Testis (tissue), 3 donors: Measurements from ENCODE around the gene MAST4. TPM values are rescaled to one million over a fixed set of nuclear protein-coding genes. Genes with fewer than 3 reads are reported as not detected.
A peak's percentile ranks its signal among the peaks of the same experiment; 100 is the strongest.

Source experiments
- DNase-seq: peaks from one replicate; pipeline ENCODE4 v3.0.0-alpha.2; 2019
- H3K27ac ChIP-seq, 2 donors: fragments of 200-600 bp; sonication (generic); one replicate each; pipeline ENCODE4 v1.5.1; 2019
- H3K27me3 ChIP-seq: fragments of 200-600 bp; sonication (generic); one replicate; pipeline ENCODE4 v1.5.1; 2019
- H3K36me3 ChIP-seq: fragments of 200-600 bp; sonication (generic); one replicate; pipeline ENCODE4 v1.5.1; 2017; ENCODE audit warnings: low read depth; ENCODE audit errors: missing control alignments
- H3K4me1 ChIP-seq: fragments of 200-600 bp; sonication (generic); one replicate; pipeline ENCODE4 v1.5.1; 2019
- H3K4me3 ChIP-seq, 2 donors: fragments of 200-600 bp; sonication (generic); one replicate each; pipeline ENCODE4 v1.5.1; 2017 to 2019
- H3K9me3 ChIP-seq: fragments of 200-600 bp; sonication (generic); one replicate; pipeline ENCODE4 v1.5.1; 2017
- CTCF ChIP-seq, 3 experiments: fragments of 450-650 bp in 2 of 3; fragments of 200-600 bp in 1 of 3; sonication (generic) in 1 of 3; IDR thresholded peaks; one replicate each; pipeline ENCODE4 v1.5.1; 2016 to 2019; ENCODE audit warnings: antibody characterized with exemption in 3 of 3, mild to moderate bottlenecking in 2 of 3, moderate library complexity in 1 of 3
- POLR2A ChIP-seq: fragments of 450-650 bp; IDR thresholded peaks from one replicate; pipeline ENCODE4 v1.6.1; 2017; ENCODE audit warnings: antibody characterized with exemption, mild to moderate bottlenecking, moderate library complexity
- WGBS, 2 donors: methylation state at CpG; one replicate each; pipeline ENCODE4 v1.1.5; 2018; 5-methylcytosine and 5-hydroxymethylcytosine counted together
- intact Hi-C: fragments of 100-400 bp; cut with DNase I; formaldehyde crosslinking; loops from one replicate; pipeline ENCODE4 v1.15.1; 2023; ENCODE audit warnings: low total_unique reads
- polyA plus RNA-seq: library from polyadenylated mRNA; stranded (reverse); fragments of 350-450 nt; fragmentation: Illumina TruSeq; extraction: RNeasy Lipid Tissue Mini Kit (QIAGEN cat#74804); gene quantifications from one replicate; pipeline ENCODE4 v1.2.3, GENCODE V29; 2014; ENCODE audit warnings: low read depth, low replicate concordance; ENCODE audit not compliant: insufficient read depth
- total RNA-seq, 2 donors: library from RNA; depleted of rRNA; stranded (reverse); fragments of >200 nt; gene quantifications; one replicate each; pipeline ENCODE4 v1.2.3, GENCODE V29; 2016

The MAST4 gene
- total and polyA plus RNA-seq, 3 donors from 2014 or later = 27.2 to 56.4 (median 51.4) TPM

GRCh38 chr5:67193439-67193807, 597.2 kb downstream of the MAST4 start:
- H3K4me3 ChIP-seq = no peak overlapping the region
- H3K27ac ChIP-seq = peak overlapping the region; percentile 35 to 57
- DNase-seq = no peak
- TF ChIP-seq CTCF (IDR thresholded peaks at IDR 0.05) (no peak), POLR2A (no peak)
- H3K27me3 ChIP-seq = no peaks in the 10 kb centered on the region
- H3K36me3 ChIP-seq = no peaks in the 10 kb centered on the region
- peaks cover 11% of the 10 kb centered on the region for H3K4me1 ChIP-seq
- no peaks in the 10 kb centered on the region for H3K9me3 ChIP-seq
- intact Hi-C loops = no loop called here
- 5 to 7% methylated on average over 2 of the region's 2 CpGs for WGBS, 2 donors

- H3K4me1 ChIP-seq = peaks cover 11% of the 10 kb centered on the region
- 92 to 98% methylated on average over 3 of the region's 3 CpGs for WGBS, 2 donors
- H3K9me3 ChIP-seq = no peaks in the 10 kb centered on the region
- no peak for DNase-seq
- intact Hi-C loops = no loop called here
- H3K27me3 ChIP-seq = no peaks in the 10 kb centered on the region
- TF ChIP-seq POLR2A (no peak), CTCF (IDR thresholded peaks at IDR 0.05) (no peak)
- peak overlapping the region in 1 of 2 donors; percentile 57 for H3K27ac ChIP-seq
- no peaks in the 10 kb centered on the region for H3K36me3 ChIP-seq
- H3K4me3 ChIP-seq = no peak overlapping the region
Observed at GRCh38 chr5:67194166-67194565, 598.0 kb downstream of the MAST4 start.

GRCh38 chr5:67195406-67196275, 599.4 kb downstream of the MAST4 start:
- Histone ChIP-seq H3K4me3 (no peak overlapping the region), H3K36me3 (no peaks in the 10 kb centered on the region), H3K4me1 (peaks cover 11% of the 10 kb centered on the region), H3K27ac (no peak overlapping the region), H3K27me3 (no peaks in the 10 kb centered on the region), H3K9me3 (no peaks in the 10 kb centered on the region)
- WGBS, 2 donors = 89 to 93% methylated on average over 7 of the region's 7 CpGs
- DNase-seq = no peak
- intact Hi-C loops = no loop called here
- TF ChIP-seq POLR2A (no peak), CTCF (IDR thresholded peaks at IDR 0.05) (no peak)

GRCh38 chr5:67196537-67197059, 600.4 kb downstream of the MAST4 start, which contains the start of gene CD180:
CD180 (minus strand) TSS chr5:67196799; CDS start chr5:67196641, 158 bp downstream.
- no peaks in the 10 kb centered on the region for H3K36me3 ChIP-seq
- H3K4me3 ChIP-seq = no peak within 1 kb of the TSS
- H3K27me3 ChIP-seq = no peaks in the 10 kb centered on the region
- no peak within 1 kb of the TSS for H3K27ac ChIP-seq
- intact Hi-C loops = no loop called here
- WGBS, 2 donors = 53 to 69% methylated on average over 5 of the region's 5 CpGs
- no peaks in the 10 kb centered on the region for H3K9me3 ChIP-seq
- no peak for DNase-seq
- TF ChIP-seq POLR2A = no peak
- TF ChIP-seq CTCF (IDR thresholded peaks at IDR 0.05) = no peak
- H3K4me1 ChIP-seq = peaks cover 11% of the 10 kb centered on the region
